SK-N-SH (cell line): Measurements from ENCODE around the gene MEIS2. TPM values are rescaled to one million over a fixed set of nuclear protein-coding genes. Genes with fewer than 3 reads are reported as not detected.

Experiments
- CTCF ChIA-PET: fragments of 300-600, 350-600 bp; formaldehyde crosslinking; extraction: SDS; loops from one replicate; lab custom pipeline; 2021; lab: Yijun Ruan, JAX
- POLR2A ChIA-PET: fragments of 350-600 bp; sonication (Branson Sonifier 250); formaldehyde crosslinking; extraction: SDS; loops from one replicate; lab custom pipeline; 2020; ENCODE audit warnings: antibody characterized with exemption, inconsistent platforms; lab: Yijun Ruan, JAX
- DNase-seq: peaks from one replicate; pipeline ENCODE4 v3.0.0; 2012
- H2AFZ ChIP-seq: fragments of 200-600 bp; sonication (generic); 2 replicates; pipeline ENCODE4 v1.8.1; 2016; ENCODE audit warnings: antibody characterized with exemption, mild to moderate bottlenecking, low read depth
- H3F3A ChIP-seq: fragments of 200-600 bp; sonication (generic); replicated peaks from 2 replicates; pipeline ENCODE3; 2016; ENCODE audit warnings: antibody characterized with exemption, mild to moderate bottlenecking; ENCODE audit not compliant: insufficient read depth
- H3K27ac ChIP-seq, 2 experiments: fragments of 200-500 bp in 1 of 2; fragments of 200-600 bp in 1 of 2; sonication (Bioruptor generic) in 1 of 2; sonication (generic), shearing (Covaris generic) in 1 of 2; 2 replicates each; pipeline versions ENCODE4 v1.5.1 to v1.6.1; 2014 to 2016; ENCODE audit warnings: low read depth in 2 of 2, inconsistent platforms in 1 of 2, low read length in 1 of 2, mild to moderate bottlenecking in 1 of 2, mixed read lengths in 1 of 2
- H3K27me3 ChIP-seq: fragments of 200-600 bp; sonication (generic), shearing (Covaris generic); 2 replicates; pipeline ENCODE4 v1.6.1; 2016; ENCODE audit warnings: mixed run types; ENCODE audit not compliant: insufficient read depth
- H3K36me3 ChIP-seq, 2 experiments: fragments of 200-500 bp in 1 of 2; fragments of 200-600 bp in 1 of 2; sonication (Bioruptor generic) in 1 of 2; sonication (generic) in 1 of 2; replicated peaks in 1 of 2; 2 replicates each; pipeline versions ENCODE3 to v1.5.1; 2014 to 2016; ENCODE audit warnings: low read length in 1 of 2, mild to moderate bottlenecking in 1 of 2; ENCODE audit not compliant: insufficient read depth in 2 of 2, control insufficient read depth in 1 of 2
- H3K4me1 ChIP-seq, 2 experiments: fragments of 200-500 bp in 1 of 2; fragments of 200-600 bp in 1 of 2; sonication (Bioruptor generic) in 1 of 2; sonication (generic), shearing (Covaris generic) in 1 of 2; 2 replicates each; pipeline versions ENCODE4 v1.5.1 to v1.6.1; 2014 to 2016; ENCODE audit warnings: low read depth in 1 of 2, low read length in 1 of 2, mixed run types in 1 of 2; ENCODE audit not compliant: insufficient read depth in 2 of 2, control insufficient read depth in 1 of 2
- H3K4me2 ChIP-seq: fragments of 200-600 bp; sonication (generic), shearing (Covaris generic); 2 replicates; pipeline ENCODE4 v1.6.1; 2017; ENCODE audit warnings: mixed run types
- H3K4me3 ChIP-seq, 2 experiments: fragments of 200-500 bp in 1 of 2; fragments of 200-600 bp in 1 of 2; sonication (Bioruptor generic) in 1 of 2; sonication (generic), shearing (Covaris generic) in 1 of 2; 2 replicates each; pipeline versions ENCODE4 v1.5.1 to v1.8.1; 2014 to 2016; ENCODE audit warnings: low read depth in 2 of 2, inconsistent platforms in 1 of 2, low read length in 1 of 2, mild to moderate bottlenecking in 1 of 2, mixed read lengths in 1 of 2, moderate library complexity in 1 of 2
- H3K79me2 ChIP-seq: fragments of 200-600 bp; sonication (generic); 2 replicates; pipeline ENCODE4 v1.8.1; 2017; ENCODE audit warnings: mild to moderate bottlenecking; ENCODE audit not compliant: insufficient read depth
- H3K9ac ChIP-seq: fragments of 200-600 bp; sonication (generic); 2 replicates; pipeline ENCODE4 v1.6.1; 2017; ENCODE audit warnings: mixed run types
- H3K9me2 ChIP-seq: fragments of 200-600 bp; sonication (generic); 2 replicates; pipeline ENCODE4 v1.6.1; 2017; ENCODE audit warnings: mixed run types
- H3K9me3 ChIP-seq: fragments of 200-600 bp; sonication (generic); 2 replicates; pipeline ENCODE4 v1.6.1; 2017; ENCODE audit warnings: mixed run types, mild to moderate bottlenecking, moderate library complexity
- H4K20me1 ChIP-seq: fragments of 200-600 bp; sonication (generic); 2 replicates; pipeline ENCODE4 v1.6.1; 2017; ENCODE audit warnings: mild to moderate bottlenecking, mixed run types; ENCODE audit not compliant: insufficient read depth
- CTCF ChIP-seq: fragments of 200-600 bp; sonication (generic); IDR thresholded peaks from 2 replicates; pipeline ENCODE4 v1.6.1; 2017; ENCODE audit warnings: antibody characterized with exemption, mild to moderate bottlenecking, moderate library complexity
- EZH2phosphoT487 ChIP-seq: fragments of 200-600 bp; sonication (generic); IDR thresholded peaks from 2 replicates; pipeline ENCODE4 v1.6.1; 2017; ENCODE audit warnings: low read depth, mixed run types, mild to moderate bottlenecking, antibody characterized with exemption, moderate library complexity, borderline replicate concordance
- FOSL2 ChIP-seq: IDR thresholded peaks from 2 replicates; pipeline ENCODE4 v1.4.0; 2012; ENCODE audit warnings: low read depth, mild to moderate bottlenecking, moderate library complexity, borderline replicate concordance
- FOXJ3 ChIP-seq: sonication (generic); formaldehyde crosslinking; IDR thresholded peaks from 2 replicates; pipeline ENCODE4 v1.5.1; 2020; ENCODE audit warnings: mild to moderate bottlenecking, missing genetic modification reagents
- GABPA ChIP-seq: IDR thresholded peaks from 2 replicates; pipeline ENCODE4 v1.4.0; 2012; ENCODE audit warnings: low read depth, mild to moderate bottlenecking
- GATA2 ChIP-seq: sonication (generic); formaldehyde crosslinking; IDR thresholded peaks from 2 replicates; pipeline ENCODE4 v1.5.0; 2020; ENCODE audit warnings: mild to moderate bottlenecking, missing genetic modification reagents
- MEF2A ChIP-seq: IDR thresholded peaks from 2 replicates; pipeline ENCODE4 v1.4.0; 2012; ENCODE audit warnings: low read depth, borderline replicate concordance
- NRF1 ChIP-seq: IDR thresholded peaks from 2 replicates; pipeline ENCODE4 v1.6.1; 2012; ENCODE audit warnings: low read depth, mild to moderate bottlenecking, low read length
- REST ChIP-seq: IDR thresholded peaks from 2 replicates; pipeline ENCODE4 v1.6.1; 2012; ENCODE audit warnings: mild to moderate bottlenecking, low read depth, low read length, moderate library complexity
- RXRA ChIP-seq: IDR thresholded peaks from 2 replicates; pipeline ENCODE4 v1.4.0; 2012; ENCODE audit warnings: low read depth, mild to moderate bottlenecking, borderline replicate concordance
- TEAD4 ChIP-seq: IDR thresholded peaks from 2 replicates; pipeline ENCODE4 v1.4.0; 2012; ENCODE audit warnings: mild to moderate bottlenecking, borderline replicate concordance; ENCODE audit not compliant: insufficient read depth
- ZBTB33 ChIP-seq: IDR thresholded peaks from 2 replicates; pipeline ENCODE4 v1.4.0; 2012; ENCODE audit warnings: low read depth, borderline replicate concordance
- WGBS: methylation state at CpG from one replicate; pipeline ENCODE4 v1.1.6; 2017; ENCODE audit warnings: low lambda C conversion rate; 5-methylcytosine and 5-hydroxymethylcytosine counted together
- polyA plus RNA-seq, 3 experiments: library from polyadenylated mRNA; depleted of rRNA; stranded (reverse); fragments of >200 nt; gene quantifications; 2 replicates each; pipeline ENCODE4 v1.2.3, GENCODE V29; 2012

The MEIS2 gene
- polyA plus RNA-seq, 1 of the 3 experiments (the other 2 are of a cell fraction): 146 TPM

DNA sequence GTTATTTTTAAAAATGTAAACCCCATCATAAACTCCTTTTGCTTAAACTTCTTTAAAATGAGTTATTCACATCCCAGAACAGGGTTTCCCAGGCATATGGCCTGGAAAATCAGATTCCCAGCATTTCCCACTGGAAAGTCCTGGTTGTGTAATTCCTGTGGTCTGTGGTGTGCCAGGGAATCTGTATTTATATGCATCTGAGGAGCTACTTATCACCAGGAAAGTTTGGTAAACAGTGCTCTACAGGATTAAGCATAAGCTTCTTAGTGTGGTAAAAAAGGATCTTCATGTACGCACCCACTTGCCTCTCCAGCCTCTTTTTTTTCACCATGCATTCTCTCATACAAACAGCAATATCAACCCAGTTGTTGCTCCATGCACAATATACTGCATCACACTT lies 28.2 kb downstream of the MEIS2 start:
- 89% methylated on average over 1 of the region's 1 CpG for whole genome bisulfite sequencing
- no peaks in the 10 kb centered on the region for H3K9me2 ChIP-seq
- peaks cover 12% of the 10 kb centered on the region for H3F3A ChIP-seq
- H2AFZ ChIP-seq: no peak overlapping the region
- DNase-seq: no peak
- no peaks in the 10 kb centered on the region for H3K27me3 ChIP-seq
- no peak overlapping the region; a peak in 1 of 4 replicates for H3K27ac ChIP-seq
- H3K4me3 ChIP-seq: no peak overlapping the region
- peaks cover 5 to 22% of the 10 kb centered on the region in 2 experiments; a peak in 3 of 4 replicates for H3K4me1 ChIP-seq
- TF ChIP-seq GABPA (no peak), RXRA (no peak), ZBTB33 (no peak), CTCF (no peak), FOSL2 (no peak), NRF1 (no peak), GATA2 (no peak), FOXJ3 (CRISPR knock-in tag) (no peak), REST (no peak), MEF2A (no peak), TEAD4 (no peak), EZH2phosphoT487 (no peak)
- ChIA-PET POLR2A (no interaction called here), CTCF (no interaction called here)
- peaks cover 72% of the 10 kb centered on the region for H4K20me1 ChIP-seq
- no peaks in the 10 kb centered on the region for H3K9me3 ChIP-seq
- peaks cover 89 to 99% of the 10 kb centered on the region in 2 experiments for H3K36me3 ChIP-seq
- no peak overlapping the region for H3K4me2 ChIP-seq
- no peak overlapping the region for H3K9ac ChIP-seq
- H3K79me2 ChIP-seq: peaks cover 94% of the 10 kb centered on the region
